Central memory CD4-positive, alpha-beta T cell (primary cell): Measurements from ENCODE around the gene OR2T2.
"Not testable (repeated sequence)": the region's sequence is repeated elsewhere in the genome, so short reads cannot be mapped to it uniquely, and the experiment has no call there.

ENCODE experiments used
- DNase-seq: peaks from one replicate; pipeline ENCODE4 v3.0.0; 2022
- total RNA-seq, 3 experiments: gene quantifications; one replicate each; lab custom pipeline; 2026; lab: John Stamatoyannopoulos, UW

OR2T2 gene, protein sequence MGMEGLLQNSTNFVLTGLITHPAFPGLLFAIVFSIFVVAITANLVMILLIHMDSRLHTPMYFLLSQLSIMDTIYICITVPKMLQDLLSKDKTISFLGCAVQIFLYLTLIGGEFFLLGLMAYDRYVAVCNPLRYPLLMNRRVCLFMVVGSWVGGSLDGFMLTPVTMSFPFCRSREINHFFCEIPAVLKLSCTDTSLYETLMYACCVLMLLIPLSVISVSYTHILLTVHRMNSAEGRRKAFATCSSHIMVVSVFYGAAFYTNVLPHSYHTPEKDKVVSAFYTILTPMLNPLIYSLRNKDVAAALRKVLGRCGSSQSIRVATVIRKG
- total RNA-seq = 0 reads per million in 3 experiments

DNA sequence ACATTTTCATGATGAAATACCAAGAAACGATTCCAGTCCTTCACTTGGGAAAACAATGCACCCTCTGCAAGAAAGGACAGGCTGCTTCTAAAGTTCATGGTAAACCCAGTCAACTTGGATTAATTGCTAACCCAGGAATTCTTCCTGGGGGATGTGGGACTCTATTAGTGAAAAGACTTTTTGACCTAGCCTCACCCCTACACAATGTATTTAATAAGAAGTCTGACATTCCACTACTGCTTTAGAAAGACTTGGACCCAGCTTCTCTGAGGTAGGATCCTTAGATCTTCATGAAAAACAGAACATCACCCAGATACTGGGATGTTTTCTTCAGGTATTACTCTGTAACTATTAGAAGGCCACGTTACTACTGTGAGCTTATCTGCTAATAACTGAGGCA is at the start of gene OR2T2:
OR2T2 (plus strand) TSS at position 239 of the 400 bp plus-strand sequence. CDS start 7,161 bp downstream, outside the sequence.
- not testable (repeated sequence) for DNase-seq

DNA sequence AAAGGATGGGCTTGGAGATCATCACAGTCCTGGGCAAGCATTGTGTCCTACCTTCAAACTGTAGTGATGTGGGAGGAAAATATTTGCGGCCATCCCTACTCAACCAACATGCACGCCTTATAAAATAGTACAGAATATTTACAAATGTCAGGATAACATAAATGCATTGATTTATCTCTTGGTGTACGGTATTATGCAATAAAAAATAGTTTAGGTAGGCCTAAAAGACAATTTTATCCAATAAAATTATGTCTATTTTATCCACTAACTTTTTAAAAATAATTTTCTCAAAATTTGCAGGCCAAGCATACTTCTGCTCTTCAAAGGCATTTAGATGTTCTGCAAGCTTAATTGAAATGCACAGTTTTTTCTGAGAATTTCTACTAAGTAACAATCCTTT is 42.7 kb upstream of the OR2T2 start, which contains the start of gene OR2T1:
OR2T1 (plus strand) TSS at position 301 of the 400 bp plus-strand sequence. CDS start 3,100 bp downstream, outside the sequence.
- DNase-seq = no peak

DNA sequence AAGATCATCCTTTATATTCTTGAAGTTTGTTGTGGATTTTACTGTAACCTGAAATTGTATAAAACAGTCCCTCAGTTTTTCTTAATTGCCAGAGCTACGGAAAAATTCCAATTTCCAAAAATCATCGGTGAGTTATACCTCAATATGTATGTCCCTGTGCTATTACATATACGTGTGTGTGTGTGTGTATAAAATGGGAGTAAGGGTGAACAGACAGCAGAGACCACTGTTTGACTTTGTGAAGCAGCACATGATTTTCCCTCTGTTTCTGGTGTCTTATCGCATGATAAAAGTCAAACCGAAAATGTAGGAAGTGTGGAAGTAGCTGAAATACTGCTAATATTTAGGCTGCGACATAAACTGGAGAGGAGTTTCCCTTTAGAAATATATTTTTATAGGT is 41.4 kb upstream of the OR2T2 start:
- peak; percentile 17 for DNase-seq

DNA sequence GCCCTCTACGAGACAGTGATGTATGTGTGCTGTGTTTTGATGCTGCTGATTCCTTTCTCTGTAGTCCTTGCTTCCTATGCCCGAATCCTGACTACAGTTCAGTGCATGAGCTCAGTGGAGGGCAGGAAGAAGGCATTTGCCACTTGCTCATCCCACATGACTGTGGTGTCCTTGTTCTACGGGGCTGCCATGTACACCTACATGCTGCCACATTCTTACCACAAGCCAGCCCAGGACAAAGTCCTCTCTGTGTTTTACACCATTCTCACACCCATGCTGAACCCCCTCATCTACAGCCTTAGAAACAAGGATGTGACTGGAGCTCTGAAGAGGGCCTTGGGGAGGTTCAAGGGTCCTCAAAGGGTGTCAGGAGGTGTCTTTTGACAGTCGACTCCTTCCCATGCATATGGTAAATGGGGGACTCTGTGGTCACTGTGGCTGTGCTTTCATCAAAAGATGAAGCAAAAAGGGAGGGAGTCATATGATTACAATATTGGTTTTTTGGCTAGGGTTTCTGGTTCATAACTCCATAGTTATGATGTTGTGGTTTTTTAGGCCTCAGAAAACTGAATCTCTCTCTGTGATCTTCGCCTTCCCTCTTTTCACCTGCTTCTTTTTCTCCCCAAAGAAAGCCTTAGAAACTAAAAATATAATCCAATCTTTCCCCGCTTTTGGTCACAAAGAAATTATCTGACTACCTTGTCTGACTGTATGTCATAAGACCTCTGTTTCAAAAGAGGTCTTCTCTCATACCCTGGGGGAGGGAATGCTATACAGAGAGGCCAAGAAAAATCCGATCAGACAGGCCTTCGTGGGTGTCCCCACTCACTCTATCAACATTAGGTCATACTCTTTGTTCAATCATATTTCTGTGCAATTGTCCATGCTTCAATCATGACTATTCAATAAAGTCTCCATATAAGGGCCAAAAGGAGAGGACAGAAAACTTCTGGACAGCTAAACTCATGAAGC is 38.4 kb upstream of the OR2T2 start:
- DNase-seq = no peak

DNA sequence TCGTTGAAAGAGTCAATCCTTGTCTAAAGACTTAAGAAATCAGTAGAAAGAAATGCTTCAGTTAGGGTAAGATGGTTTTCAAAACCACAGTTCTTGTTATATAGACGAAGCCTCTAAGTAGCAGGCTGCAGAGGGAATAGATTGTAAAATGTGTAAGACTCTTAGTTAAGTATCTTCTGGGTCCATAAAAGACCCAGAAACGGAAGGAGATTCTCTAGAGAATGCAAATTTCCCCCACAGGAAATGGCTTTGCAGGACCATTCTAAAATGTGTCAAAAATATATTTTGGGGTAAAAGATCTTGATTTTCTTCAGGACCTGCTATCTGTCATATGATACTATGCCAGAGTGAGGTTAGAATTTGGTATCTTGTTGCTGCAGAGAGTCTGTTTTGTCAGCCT is 29.2 kb upstream of the OR2T2 start:
- no peak for DNase-seq

DNA sequence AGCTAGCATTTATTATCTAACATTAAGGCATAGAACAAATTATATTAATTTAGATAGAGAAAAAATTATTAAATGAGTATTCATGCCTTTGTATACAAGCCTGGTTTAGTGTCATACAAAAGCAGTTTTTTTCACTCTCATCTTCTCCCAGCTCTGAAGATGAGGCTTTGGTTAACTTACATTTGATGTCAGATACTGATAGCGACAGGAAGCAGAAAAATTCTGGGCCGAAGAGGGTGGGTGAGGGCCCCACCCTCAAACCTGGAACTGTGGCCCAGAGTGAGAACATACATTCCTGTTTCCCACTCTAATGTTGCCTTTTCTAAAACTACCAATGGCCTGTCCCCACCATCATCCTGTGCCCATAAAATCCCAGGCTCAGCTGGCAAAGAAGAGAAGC is 27.6 kb upstream of the OR2T2 start:
- no peak for DNase-seq

DNA sequence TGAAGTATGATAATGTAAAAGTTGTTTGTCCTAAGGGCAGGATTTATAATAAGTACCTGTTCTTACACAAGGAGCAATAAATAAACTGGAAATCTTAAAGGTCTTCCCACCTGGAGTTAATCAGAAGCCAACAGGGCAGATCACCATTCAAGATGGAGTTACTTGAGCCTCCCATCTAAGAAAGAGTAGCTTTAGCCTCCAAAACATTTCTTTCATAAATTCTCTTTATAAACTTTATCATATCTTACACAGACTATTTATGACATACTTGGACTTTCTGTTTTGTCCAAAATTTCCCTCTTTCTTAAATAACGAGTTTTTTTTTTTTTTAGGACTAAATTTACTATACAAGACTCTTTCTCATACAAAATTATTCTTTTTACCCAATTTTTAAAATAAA is 24.1 kb upstream of the OR2T2 start:
- no peak for DNase-seq

DNA sequence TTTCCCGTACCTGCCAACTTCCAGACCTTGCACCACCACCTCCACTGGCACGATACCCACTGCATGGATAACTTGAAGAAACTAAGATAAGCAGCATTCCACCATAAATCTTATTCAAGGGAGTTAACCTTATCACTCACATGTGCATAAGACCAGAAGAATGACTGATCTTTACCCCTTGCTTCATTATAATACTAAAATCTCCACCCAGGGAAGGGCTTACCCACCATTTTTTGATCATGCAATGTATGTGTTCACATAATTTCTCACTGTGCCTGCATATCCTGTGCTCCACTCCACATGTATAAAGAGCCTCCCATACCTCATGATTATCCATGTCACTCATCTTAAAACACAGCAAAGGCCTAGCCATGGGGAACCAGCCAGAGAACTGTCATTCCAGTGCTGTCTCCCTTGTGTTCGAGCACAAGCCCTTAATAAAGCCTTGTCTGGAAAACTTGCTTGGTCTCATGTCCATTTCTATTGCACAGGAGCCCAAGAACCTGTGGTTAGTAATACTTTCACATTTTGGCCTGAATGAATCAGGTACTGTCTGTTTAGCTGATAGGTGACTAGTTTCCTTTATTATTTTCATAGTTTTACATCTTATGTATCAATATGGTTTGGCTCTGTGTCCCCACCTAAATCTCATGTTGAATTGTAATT is 17.8 kb upstream of the OR2T2 start:
- not testable (repeated sequence) for DNase-seq

DNA sequence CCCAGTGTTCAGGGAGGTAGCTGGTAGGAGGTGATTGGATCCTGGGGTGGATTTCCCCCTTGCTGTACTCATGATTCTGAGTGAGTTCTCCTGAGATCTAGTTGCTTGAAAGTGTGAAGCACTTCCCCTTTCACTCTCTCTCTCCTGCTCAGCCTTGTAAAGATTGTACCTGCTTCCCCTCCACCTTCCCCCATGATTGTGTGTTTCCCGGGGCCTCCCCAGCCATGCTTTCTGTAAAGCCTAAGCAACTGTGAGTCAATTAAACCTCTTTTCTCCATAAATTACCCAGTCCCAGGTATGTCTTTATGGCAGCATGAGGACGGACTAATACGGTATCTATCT is 17.3 kb upstream of the OR2T2 start:
- not testable (repeated sequence) for DNase-seq

DNA sequence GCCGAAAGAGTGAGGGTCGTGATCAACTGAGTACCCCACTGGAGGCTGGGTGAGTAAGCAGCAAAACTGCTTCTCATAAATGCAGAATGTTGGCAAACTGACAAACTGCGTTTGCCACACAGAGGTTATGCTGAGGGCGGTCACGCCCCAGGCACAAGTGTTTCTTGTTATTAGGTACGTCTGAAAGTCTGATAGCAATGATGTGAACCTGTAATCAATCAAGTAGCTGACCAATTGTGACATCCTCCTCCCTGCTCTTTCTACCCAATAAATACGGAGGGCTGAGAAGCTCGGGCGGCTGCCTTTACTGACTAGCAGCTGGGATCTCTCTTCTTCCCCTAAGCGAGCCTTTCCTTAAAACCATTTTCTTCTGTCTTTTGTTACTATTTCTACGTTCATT is 13.8 kb upstream of the OR2T2 start:
- not testable (repeated sequence) for DNase-seq

DNA sequence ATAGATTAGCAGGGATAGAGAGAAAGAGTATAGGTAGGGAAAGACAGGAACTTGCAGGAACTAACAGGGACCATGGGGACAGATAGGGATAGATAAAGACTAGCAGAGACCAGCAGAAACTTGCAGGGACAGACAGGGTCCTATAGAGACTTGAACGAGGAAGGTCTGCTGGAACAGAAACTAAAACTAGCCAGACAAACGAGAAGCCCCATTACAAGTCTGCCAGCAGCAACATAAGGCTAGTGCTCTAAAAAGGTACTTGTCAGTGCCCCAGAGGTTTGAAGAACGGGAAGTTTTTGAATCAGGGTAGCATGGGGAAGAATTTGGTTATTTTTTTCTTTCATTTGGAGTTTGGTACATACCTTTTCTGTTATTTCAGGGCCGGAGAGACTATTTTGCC is 13.2 kb upstream of the OR2T2 start:
- DNase-seq = not testable (repeated sequence)

DNA sequence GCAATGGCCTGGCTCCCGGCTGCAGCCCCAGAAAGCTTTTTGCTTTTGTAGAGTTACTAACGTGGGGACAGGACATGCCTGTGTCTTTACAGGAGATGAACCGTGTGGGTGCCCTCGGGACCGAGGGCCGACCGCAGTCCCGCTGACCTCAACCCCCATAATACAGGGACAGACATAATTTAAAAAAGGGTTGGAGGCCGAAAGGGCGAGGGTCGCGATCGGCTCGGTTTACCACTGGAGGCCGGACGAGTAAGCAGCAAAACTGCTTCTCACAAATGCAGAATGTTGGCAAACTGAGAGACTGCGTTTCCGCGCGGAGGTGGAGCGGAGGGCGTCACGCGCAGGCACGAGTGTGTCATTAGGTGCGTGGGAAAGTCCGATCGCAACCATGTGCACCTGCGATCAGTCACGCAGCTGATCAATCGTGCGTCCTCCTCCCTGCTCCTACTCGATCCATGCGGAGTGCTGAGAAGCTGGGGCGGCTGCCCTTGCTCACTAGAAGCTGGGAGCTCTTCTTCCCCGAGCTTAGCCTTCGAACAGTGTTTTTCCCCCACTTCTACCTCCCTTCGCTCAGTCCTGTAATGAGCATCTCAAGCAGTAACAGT is 11.5 kb upstream of the OR2T2 start:
- DNase-seq = not testable (repeated sequence)

DNA sequence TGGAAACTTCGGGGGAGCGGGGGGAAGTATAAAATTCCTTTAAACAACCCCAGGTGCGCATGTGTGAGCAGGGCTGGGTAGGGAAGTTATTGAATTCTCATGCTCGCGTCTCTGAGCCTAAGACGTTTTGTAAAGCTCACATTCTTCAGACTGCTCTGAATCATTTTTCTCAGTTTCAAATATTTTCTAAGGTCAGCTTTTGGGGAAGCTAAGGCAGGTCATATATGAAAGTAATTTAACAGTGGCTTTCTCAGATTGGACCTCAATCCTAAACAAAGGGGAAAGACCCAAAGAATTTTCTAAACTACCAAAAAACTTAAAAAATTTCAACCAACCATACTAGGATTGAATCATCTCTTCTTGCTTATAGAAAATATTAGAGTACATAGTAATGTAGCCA is 10.5 kb upstream of the OR2T2 start:
- DNase-seq = not testable (repeated sequence)

DNA sequence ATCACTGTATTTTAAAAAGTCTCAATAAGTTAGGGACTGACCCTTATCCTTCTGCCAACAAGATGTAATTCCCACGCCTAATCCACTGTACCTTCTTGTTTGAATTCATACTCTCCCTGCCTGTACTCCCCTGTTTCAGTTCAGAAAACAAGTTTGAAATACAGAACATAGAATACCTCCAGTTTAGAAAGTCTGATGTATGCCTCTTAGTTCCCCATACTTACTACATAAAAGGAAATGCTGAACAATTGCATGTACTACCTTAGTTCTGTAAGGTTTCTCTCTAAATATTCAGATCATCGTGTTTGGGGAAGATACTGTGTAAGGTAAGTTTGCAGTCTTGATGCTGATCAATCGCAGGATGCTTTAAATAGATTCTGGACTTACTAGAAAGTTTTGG is 9.1 kb upstream of the OR2T2 start:
- DNase-seq = not testable (repeated sequence)

DNA sequence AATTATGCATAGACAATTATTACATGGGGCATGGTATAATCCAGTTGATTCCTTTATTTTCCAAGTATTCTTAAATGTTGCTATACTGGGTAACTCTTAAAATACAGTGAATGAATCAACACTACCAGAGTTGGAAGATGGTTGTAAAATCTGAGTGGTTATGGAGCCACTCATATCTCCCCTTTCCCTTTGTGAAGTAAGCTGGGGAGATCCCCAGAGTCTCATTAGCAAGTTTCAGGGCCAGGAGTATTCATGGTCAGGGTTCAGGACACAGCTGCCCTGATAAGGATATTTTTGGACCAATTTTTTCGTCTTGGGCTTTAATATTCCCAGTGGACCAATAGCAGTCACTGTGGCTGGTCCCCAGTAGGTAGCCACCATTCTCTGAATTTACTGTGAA is 6.8 kb upstream of the OR2T2 start:
- not testable (repeated sequence) for DNase-seq

DNA sequence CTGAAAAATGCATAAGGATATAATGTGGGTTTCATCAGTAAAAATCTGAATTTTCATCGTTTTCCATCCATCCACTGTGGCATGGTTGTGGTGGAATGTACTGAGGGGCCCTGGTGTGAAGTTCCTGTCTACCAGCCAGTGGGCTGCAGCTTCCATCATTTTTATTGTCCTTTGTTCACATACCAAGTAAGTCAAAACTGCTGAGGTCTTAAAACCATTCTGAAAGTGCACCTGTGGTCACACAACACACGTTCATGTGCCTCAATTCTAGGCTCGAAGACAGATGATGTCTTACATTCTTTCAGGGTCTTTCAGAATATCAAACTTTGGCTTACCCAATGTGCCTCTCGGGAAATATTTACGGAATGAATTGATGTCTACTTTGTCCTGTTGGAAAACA is 6.2 kb upstream of the OR2T2 start:
- not testable (repeated sequence) for DNase-seq

DNA sequence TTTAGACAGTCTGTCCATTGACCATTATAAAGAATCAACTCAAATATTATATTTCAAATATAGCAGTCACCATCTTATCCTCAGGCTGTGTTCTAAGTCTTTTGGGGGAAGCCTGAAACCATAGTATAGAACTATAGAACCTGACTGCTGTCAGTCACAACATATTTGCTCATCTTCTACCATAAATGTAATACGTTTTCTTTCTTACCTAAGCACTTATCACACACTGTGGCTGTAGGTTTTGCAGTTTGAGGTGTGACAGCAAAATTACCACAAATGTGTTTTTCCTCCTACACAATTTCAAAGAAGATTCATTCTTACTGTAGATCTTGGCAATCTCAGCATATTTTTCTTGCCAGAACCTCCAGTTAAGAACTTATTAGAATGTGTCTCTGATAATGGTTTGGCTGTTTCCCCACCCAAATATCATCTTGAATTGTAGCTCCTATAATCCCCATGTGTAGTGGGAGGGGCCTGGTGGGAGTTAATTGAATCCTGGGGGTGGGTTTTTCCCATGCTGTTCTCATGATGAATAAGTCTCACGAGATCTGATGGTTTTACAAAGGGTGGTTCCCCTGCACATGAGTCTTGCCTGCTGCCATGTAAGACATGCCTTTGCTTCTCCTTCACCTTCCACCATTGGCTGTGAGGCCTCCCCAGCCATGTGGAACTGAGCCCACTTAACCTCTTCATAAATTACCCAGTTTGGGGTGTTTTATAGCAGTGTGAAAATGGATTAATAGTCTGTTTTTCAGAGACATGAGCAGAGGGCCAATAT is 2.7 kb upstream of the OR2T2 start:
- DNase-seq = not testable (repeated sequence)

DNA sequence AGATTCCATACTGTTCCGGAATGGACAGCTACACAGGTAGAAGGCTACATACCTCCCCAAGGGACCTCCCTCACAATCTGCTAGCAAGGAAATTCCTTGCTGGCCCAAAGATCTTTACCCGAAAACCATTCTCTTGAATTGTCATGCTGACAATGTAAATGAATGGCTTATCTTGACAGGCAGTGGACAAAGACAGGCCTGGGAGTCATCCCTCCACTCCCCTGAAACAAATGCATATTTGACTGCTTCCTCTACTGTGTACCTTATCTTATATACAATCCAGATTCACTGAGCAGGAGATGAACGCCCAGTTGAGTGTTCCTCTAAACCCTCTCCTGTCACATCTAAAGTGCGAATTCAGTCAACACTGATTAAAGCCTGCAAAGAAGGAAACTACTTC is 834 bp upstream of the OR2T2 start:
- not testable (repeated sequence) for DNase-seq

DNA sequence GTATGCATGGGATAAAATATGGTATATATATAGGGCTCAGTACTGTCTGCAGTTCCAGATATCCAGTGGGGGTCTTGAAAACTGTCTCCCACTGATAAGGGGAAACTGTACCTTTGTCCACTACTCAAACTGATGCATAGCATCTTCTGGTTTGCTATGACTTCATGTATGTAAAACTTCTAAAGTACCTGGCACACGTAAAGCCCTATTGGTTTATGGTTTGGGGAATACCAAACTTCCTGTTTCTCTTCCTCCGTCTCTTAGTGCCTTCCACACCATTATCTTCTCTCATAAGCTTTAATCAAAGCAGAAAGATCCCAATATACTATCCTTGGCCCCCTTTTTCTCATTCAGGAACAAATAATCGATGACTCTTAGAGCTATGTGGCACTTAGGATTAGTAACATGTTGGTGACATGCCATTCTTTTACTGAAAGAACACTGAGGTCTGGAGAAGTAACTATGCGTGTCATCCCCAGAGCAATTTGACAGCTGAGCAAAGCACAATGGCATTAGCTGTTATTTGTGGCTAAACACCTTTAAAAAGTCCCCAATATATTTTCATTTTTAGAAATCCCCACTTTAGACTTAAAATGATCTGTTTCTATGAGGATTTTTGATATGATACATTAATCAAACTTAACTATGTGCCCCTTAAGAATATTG is 3.1 kb downstream of the OR2T2 start:
- DNase-seq = not testable (repeated sequence)

DNA sequence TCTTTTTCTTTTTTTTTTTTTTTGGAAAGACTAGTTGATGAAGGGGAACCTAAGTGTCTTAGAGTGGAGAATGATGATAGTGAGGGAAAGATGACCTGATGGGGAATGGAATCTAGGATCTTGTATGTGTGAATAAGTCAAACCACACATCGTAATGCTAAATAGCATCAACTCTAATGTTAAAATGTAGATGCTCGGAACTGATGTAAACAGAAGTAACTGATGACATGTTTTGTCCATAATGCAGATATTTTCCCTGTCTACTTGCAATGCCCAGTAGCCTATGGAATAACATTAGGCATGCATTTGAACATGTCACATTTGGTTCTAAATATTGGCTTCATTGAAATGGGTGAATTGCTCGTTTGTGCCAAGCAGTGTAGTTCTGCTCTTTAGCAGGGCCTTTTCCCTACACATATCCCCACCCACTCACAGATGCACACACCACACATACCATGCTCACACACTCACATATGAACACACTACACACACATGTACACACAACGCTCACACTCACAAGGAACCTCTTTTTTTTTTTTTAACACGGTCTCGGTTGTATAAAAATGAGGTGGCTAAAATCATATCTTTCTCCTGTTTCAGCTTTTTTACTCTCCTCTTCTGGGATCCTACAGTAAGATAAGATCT is 4.5 kb downstream of the OR2T2 start:
- not testable (repeated sequence) for DNase-seq
